ENCODE results near the gene SLC14A1.
A peak's percentile ranks its signal among the peaks of the same experiment; 100 is the strongest.

Gene SLC14A1

GRCh38 chr18:45687621-45688020, 36.4 kb upstream of the SLC14A1 start:
- Histone ChIP-seq H3K4ac (ENCODE audit: low read length) (no peak overlapping the region), H3K9me3 (replicated peaks in 1 of 2; ENCODE audit: control insufficient read depth in 2 of 2, insufficient read depth in 1 of 2, low read depth in 1 of 2, low read length in 2 of 2) (no peaks in the 10 kb centered on the region), H3K27me3 (ENCODE audit: control insufficient read depth in 3 of 3, insufficient read depth in 3 of 3, low read depth in 1 of 3, low read length in 3 of 3) (no peaks in the 10 kb centered on the region), H3K9ac (ENCODE audit: low read depth, low read length, poor library complexity) (no peak overlapping the region), H2BK12ac (ENCODE audit: low read length) (no peak overlapping the region), H3K23ac (ENCODE audit: low read depth, low read length, poor library complexity) (no peak overlapping the region), H3K14ac (ENCODE audit: low read length) (peak overlapping the region; percentile 11), H2AK5ac (ENCODE audit: low read depth, low read length) (no peak overlapping the region), H3K79me1 (ENCODE audit: low read depth, low read length) (no peaks in the 10 kb centered on the region), H4K8ac (ENCODE audit: low read depth, low read length) (no peak overlapping the region), H2BK5ac (ENCODE audit: low read length) (no peak overlapping the region), H3K18ac (ENCODE audit: low read length) (no peak overlapping the region), H3K4me3 (ENCODE audit: low read length in 2 of 2) (no peak overlapping the region), H3K27ac (replicated peaks; ENCODE audit: low read length) (no peak overlapping the region), H3K36me3 (replicated peaks in 1 of 2; ENCODE audit: control insufficient read depth in 2 of 2, insufficient read depth in 2 of 2, low read length in 2 of 2) (no peaks in the 10 kb centered on the region), H4K91ac (ENCODE audit: low read depth, low read length, poor library complexity) (no peak overlapping the region), H2BK120ac (ENCODE audit: low read depth, low read length) (no peak overlapping the region), H3K4me2 (ENCODE audit: insufficient read depth, low read length, poor library complexity, severe bottlenecking) (no peak overlapping the region), H2AFZ (ENCODE audit: low read length) (peak overlapping the region; percentile 83), H2BK15ac (ENCODE audit: low read length) (no peak overlapping the region), H3K4me1 (ENCODE audit: control insufficient read depth in 2 of 2, insufficient read depth in 1 of 2, low read depth in 1 of 2, low read length in 2 of 2) (peaks cover 2 to 6% of the 10 kb centered on the region in 2 donors)
- DNase-seq (ENCODE audit: low spot score) = no peak
- no CpG with 5 or more reads among the region's 6 CpGs for WGBS, 2 donors (ENCODE audit: extremely low coverage in 2 of 2, insufficient read length in 2 of 2, insufficient replicate concordance in 1 of 2)

GRCh38 chr18:45688113-45688512, 35.9 kb upstream of the SLC14A1 start:
- no peaks in the 10 kb centered on the region for H3K79me1 ChIP-seq (ENCODE audit: low read depth, low read length)
- peak overlapping the region; percentile 19 for H3K18ac ChIP-seq (ENCODE audit: low read length)
- H3K14ac ChIP-seq (ENCODE audit: low read length) = no peak overlapping the region
- H3K4me1 ChIP-seq (ENCODE audit: control insufficient read depth in 2 of 2, insufficient read depth in 1 of 2, low read depth in 1 of 2, low read length in 2 of 2) = peaks cover 2 to 6% of the 10 kb centered on the region in 2 donors
- no peak overlapping the region for H3K4ac ChIP-seq (ENCODE audit: low read length)
- no peak overlapping the region for H2BK15ac ChIP-seq (ENCODE audit: low read length)
- H2AK5ac ChIP-seq (ENCODE audit: low read depth, low read length) = no peak overlapping the region
- no peaks in the 10 kb centered on the region for H3K9me3 ChIP-seq (replicated peaks in 1 of 2; ENCODE audit: control insufficient read depth in 2 of 2, insufficient read depth in 1 of 2, low read depth in 1 of 2, low read length in 2 of 2)
- H3K36me3 ChIP-seq (replicated peaks in 1 of 2; ENCODE audit: control insufficient read depth in 2 of 2, insufficient read depth in 2 of 2, low read length in 2 of 2) = no peaks in the 10 kb centered on the region
- no peak overlapping the region for H4K91ac ChIP-seq (ENCODE audit: low read depth, low read length, poor library complexity)
- no peak overlapping the region for H3K4me3 ChIP-seq (ENCODE audit: low read length in 2 of 2)
- no peak overlapping the region for H3K27ac ChIP-seq (replicated peaks; ENCODE audit: low read length)
- H3K23ac ChIP-seq (ENCODE audit: low read depth, low read length, poor library complexity) = peak overlapping the region; percentile 53
- WGBS, 2 donors (ENCODE audit: extremely low coverage in 2 of 2, insufficient read length in 2 of 2, insufficient replicate concordance in 1 of 2) = no CpG with 5 or more reads among the region's 4 CpGs
- H2AFZ ChIP-seq (ENCODE audit: low read length) = peak overlapping the region; percentile 83
- H2BK120ac ChIP-seq (ENCODE audit: low read depth, low read length) = no peak overlapping the region
- no peak for DNase-seq (ENCODE audit: low spot score)
- H3K27me3 ChIP-seq (ENCODE audit: control insufficient read depth in 3 of 3, insufficient read depth in 3 of 3, low read depth in 1 of 3, low read length in 3 of 3) = no peaks in the 10 kb centered on the region
- H3K4me2 ChIP-seq (ENCODE audit: insufficient read depth, low read length, poor library complexity, severe bottlenecking) = no peak overlapping the region
- H2BK5ac ChIP-seq (ENCODE audit: low read length) = no peak overlapping the region
- no peak overlapping the region for H2BK12ac ChIP-seq (ENCODE audit: low read length)
- no peak overlapping the region for H4K8ac ChIP-seq (ENCODE audit: low read depth, low read length)
- H3K9ac ChIP-seq (ENCODE audit: low read depth, low read length, poor library complexity) = no peak overlapping the region

DNA sequence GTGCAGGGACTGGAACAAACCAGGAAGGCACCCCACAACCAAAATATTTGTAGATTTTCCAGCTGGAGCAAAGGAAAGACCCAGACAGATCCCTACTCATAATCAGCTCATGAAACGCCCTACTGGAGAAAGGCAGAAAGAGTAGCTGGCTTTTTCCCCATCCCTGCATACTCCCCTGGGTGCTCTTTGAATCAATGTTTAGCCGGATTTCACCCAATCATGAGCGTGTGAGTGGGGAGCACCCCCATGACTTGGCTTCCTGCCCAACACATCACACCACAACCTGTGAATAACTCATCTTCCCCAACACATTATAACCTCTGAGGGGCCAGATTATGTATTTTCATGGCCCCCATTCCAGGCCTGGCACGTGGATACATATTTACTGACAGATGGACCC, 35.1 kb upstream of the SLC14A1 start:
- H3K14ac ChIP-seq (ENCODE audit: low read length) = no peak overlapping the region
- H3K27ac ChIP-seq (replicated peaks; ENCODE audit: low read length) = no peak overlapping the region
- H3K4me2 ChIP-seq (ENCODE audit: insufficient read depth, low read length, poor library complexity, severe bottlenecking) = no peak overlapping the region
- H2AK5ac ChIP-seq (ENCODE audit: low read depth, low read length) = no peak overlapping the region
- peaks cover 2 to 6% of the 10 kb centered on the region in 2 donors for H3K4me1 ChIP-seq (ENCODE audit: control insufficient read depth in 2 of 2, insufficient read depth in 1 of 2, low read depth in 1 of 2, low read length in 2 of 2)
- no peak overlapping the region for H2AFZ ChIP-seq (ENCODE audit: low read length)
- H2BK5ac ChIP-seq (ENCODE audit: low read length) = no peak overlapping the region
- H3K23ac ChIP-seq (ENCODE audit: low read depth, low read length, poor library complexity) = no peak overlapping the region
- H3K4me3 ChIP-seq (ENCODE audit: low read length in 2 of 2) = no peak overlapping the region
- H3K9ac ChIP-seq (ENCODE audit: low read depth, low read length, poor library complexity) = no peak overlapping the region
- DNase-seq (ENCODE audit: low spot score) = no peak
- no peak overlapping the region for H3K4ac ChIP-seq (ENCODE audit: low read length)
- no peak overlapping the region for H2BK15ac ChIP-seq (ENCODE audit: low read length)
- no peaks in the 10 kb centered on the region for H3K79me1 ChIP-seq (ENCODE audit: low read depth, low read length)
- H3K36me3 ChIP-seq (replicated peaks in 1 of 2; ENCODE audit: control insufficient read depth in 2 of 2, insufficient read depth in 2 of 2, low read length in 2 of 2) = no peaks in the 10 kb centered on the region
- no peak overlapping the region for H4K8ac ChIP-seq (ENCODE audit: low read depth, low read length)
- H2BK120ac ChIP-seq (ENCODE audit: low read depth, low read length) = no peak overlapping the region
- H3K27me3 ChIP-seq (ENCODE audit: control insufficient read depth in 3 of 3, insufficient read depth in 3 of 3, low read depth in 1 of 3, low read length in 3 of 3) = no peaks in the 10 kb centered on the region
- no peaks in the 10 kb centered on the region for H3K9me3 ChIP-seq (replicated peaks in 1 of 2; ENCODE audit: control insufficient read depth in 2 of 2, insufficient read depth in 1 of 2, low read depth in 1 of 2, low read length in 2 of 2)
- no peak overlapping the region for H4K91ac ChIP-seq (ENCODE audit: low read depth, low read length, poor library complexity)
- no peak overlapping the region for H3K18ac ChIP-seq (ENCODE audit: low read length)
- no CpG with 5 or more reads among the region's 4 CpGs for WGBS, 2 donors (ENCODE audit: extremely low coverage in 2 of 2, insufficient read length in 2 of 2, insufficient replicate concordance in 1 of 2)
- H2BK12ac ChIP-seq (ENCODE audit: low read length) = no peak overlapping the region

DNA sequence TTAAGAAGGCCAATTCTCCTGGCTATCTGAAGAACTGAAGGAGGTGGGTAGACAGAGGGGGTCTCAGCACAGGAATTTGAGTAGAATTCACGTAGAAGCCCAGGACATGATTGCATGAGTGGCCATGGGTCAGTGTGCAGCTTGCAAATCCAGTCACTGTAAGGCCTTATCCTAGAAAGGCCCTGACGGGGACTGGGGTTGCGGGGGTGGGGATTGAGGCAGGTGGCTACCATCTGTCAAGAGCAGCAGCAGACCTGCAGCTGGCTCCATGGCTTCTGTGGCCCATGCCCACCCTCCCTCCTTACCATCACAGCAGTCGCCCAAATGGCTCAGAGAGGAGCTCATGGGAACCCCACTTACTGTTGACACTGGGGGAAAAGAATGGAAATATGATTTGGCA, 34.6 kb upstream of the SLC14A1 start:
- Histone ChIP-seq H3K4me1 (ENCODE audit: control insufficient read depth in 2 of 2, insufficient read depth in 1 of 2, low read depth in 1 of 2, low read length in 2 of 2) (peaks cover 2 to 6% of the 10 kb centered on the region in 2 donors), H2AFZ (ENCODE audit: low read length) (no peak overlapping the region), H2BK120ac (ENCODE audit: low read depth, low read length) (no peak overlapping the region), H3K18ac (ENCODE audit: low read length) (no peak overlapping the region), H3K27me3 (ENCODE audit: control insufficient read depth in 3 of 3, insufficient read depth in 3 of 3, low read depth in 1 of 3, low read length in 3 of 3) (no peaks in the 10 kb centered on the region), H3K27ac (replicated peaks; ENCODE audit: low read length) (no peak overlapping the region), H3K36me3 (replicated peaks in 1 of 2; ENCODE audit: control insufficient read depth in 2 of 2, insufficient read depth in 2 of 2, low read length in 2 of 2) (no peaks in the 10 kb centered on the region), H2BK12ac (ENCODE audit: low read length) (no peak overlapping the region), H3K4me2 (ENCODE audit: insufficient read depth, low read length, poor library complexity, severe bottlenecking) (no peak overlapping the region), H4K91ac (ENCODE audit: low read depth, low read length, poor library complexity) (no peak overlapping the region), H3K9me3 (replicated peaks in 1 of 2; ENCODE audit: control insufficient read depth in 2 of 2, insufficient read depth in 1 of 2, low read depth in 1 of 2, low read length in 2 of 2) (no peaks in the 10 kb centered on the region), H3K23ac (ENCODE audit: low read depth, low read length, poor library complexity) (no peak overlapping the region), H4K8ac (ENCODE audit: low read depth, low read length) (no peak overlapping the region), H2BK5ac (ENCODE audit: low read length) (no peak overlapping the region), H3K9ac (ENCODE audit: low read depth, low read length, poor library complexity) (no peak overlapping the region), H2AK5ac (ENCODE audit: low read depth, low read length) (no peak overlapping the region), H3K4ac (ENCODE audit: low read length) (no peak overlapping the region), H3K4me3 (ENCODE audit: low read length in 2 of 2) (no peak overlapping the region), H3K79me1 (ENCODE audit: low read depth, low read length) (no peaks in the 10 kb centered on the region), H2BK15ac (ENCODE audit: low read length) (no peak overlapping the region), H3K14ac (ENCODE audit: low read length) (no peak overlapping the region)
- DNase-seq (ENCODE audit: low spot score) = no peak
- WGBS, 2 donors (ENCODE audit: extremely low coverage in 2 of 2, insufficient read length in 2 of 2, insufficient replicate concordance in 1 of 2) = no CpG with 5 or more reads among the region's 4 CpGs
